IMR-90 (cell line): ENCODE data around the gene YES1. TPM values are rescaled to one million over a fixed set of nuclear protein-coding genes. Genes with fewer than 3 reads are reported as not detected.

Experiments
- ATAC-seq: fragments of 200-7000 bp; cut with Tn5 transposase; 2 replicates; pipeline ENCODE4 v1.9.1; 2020; ENCODE audit warnings: low read depth, mild to moderate bottlenecking, moderate library complexity
- BruUV-seq: library from RNA; stranded (reverse); fragments of 400-500 nt; replicated peaks from 2 replicates; lab custom pipeline; 2021; lab: Mats Ljungman, UMichigan
- CTCF ChIA-PET: fragments of 300-600 bp; formaldehyde crosslinking; extraction: SDS; loops from one replicate; lab custom pipeline; 2021; ENCODE audit warnings: antibody characterized with exemption; lab: Yijun Ruan, JAX
- POLR2A ChIA-PET: fragments of 300-600 bp; sonication (Branson Sonifier 250); formaldehyde crosslinking; loops from one replicate; lab custom pipeline; 2022; ENCODE audit warnings: antibody characterized with exemption; ENCODE audit not compliant: unreplicated experiment; lab: Charles Lee
- DNase-seq: peaks from one replicate; pipeline ENCODE4 v3.0.0; 2013
- H2AFZ ChIP-seq: replicated peaks from 2 replicates; pipeline ENCODE3; 2013; ENCODE audit warnings: low read length, mild to moderate bottlenecking; ENCODE audit not compliant: poor library complexity
- H2AK5ac ChIP-seq: 2 replicates; pipeline ENCODE4 v1.6.1; 2013; ENCODE audit warnings: low read depth, low read length, inconsistent platforms
- H2AK9ac ChIP-seq: replicated peaks from 2 replicates; pipeline ENCODE3; 2013; ENCODE audit warnings: mild to moderate bottlenecking, low read depth, low read length, moderate library complexity; ENCODE audit not compliant: poor library complexity
- H2BK120ac ChIP-seq: 2 replicates; pipeline ENCODE4 v1.6.1; 2013; ENCODE audit warnings: low read depth, low read length, inconsistent platforms
- H2BK15ac ChIP-seq: 3 replicates; pipeline ENCODE4 v1.6.1; 2013; ENCODE audit warnings: low read depth, low read length, inconsistent platforms
- H2BK20ac ChIP-seq: 2 replicates; pipeline ENCODE4 v1.6.1; 2013; ENCODE audit warnings: low read depth, mild to moderate bottlenecking, inconsistent platforms, low read length, moderate library complexity
- H2BK5ac ChIP-seq: 2 replicates; pipeline ENCODE4 v1.6.1; 2013; ENCODE audit warnings: mild to moderate bottlenecking, low read depth, low read length, inconsistent platforms; ENCODE audit not compliant: poor library complexity, severe bottlenecking
- H3K14ac ChIP-seq: replicated peaks from 2 replicates; pipeline ENCODE4 v1.6.1; 2013; ENCODE audit warnings: low read depth, low read length, inconsistent platforms
- H3K18ac ChIP-seq: 2 replicates; pipeline ENCODE4 v1.6.1; 2013; ENCODE audit warnings: low read depth, low read length, control low read depth
- H3K23ac ChIP-seq: 2 replicates; pipeline ENCODE4 v1.6.1; 2013; ENCODE audit warnings: low read depth, low read length, inconsistent platforms
- H3K27ac ChIP-seq: 2 replicates; pipeline ENCODE4 v1.5.1; 2013; ENCODE audit warnings: mild to moderate bottlenecking, control low read depth, low read length; ENCODE audit not compliant: insufficient read depth
- H3K27me3 ChIP-seq: 2 replicates; pipeline ENCODE4 v1.6.1; 2013; ENCODE audit warnings: low read length; ENCODE audit not compliant: control insufficient read depth, insufficient read depth
- H3K36me3 ChIP-seq: 2 replicates; pipeline ENCODE4 v1.6.1; 2013; ENCODE audit warnings: low read length, mixed read lengths; ENCODE audit not compliant: control insufficient read depth, insufficient read depth
- H3K4ac ChIP-seq: 2 replicates; pipeline ENCODE4 v1.6.1; 2013; ENCODE audit warnings: low read depth, low read length, inconsistent platforms
- H3K4me1 ChIP-seq: 2 replicates; pipeline ENCODE4 v1.6.1; 2013; ENCODE audit warnings: low read length, mixed read lengths; ENCODE audit not compliant: control insufficient read depth, insufficient read depth
- H3K4me2 ChIP-seq: 2 replicates; pipeline ENCODE4 v1.6.1; 2013; ENCODE audit warnings: low read depth, mild to moderate bottlenecking, control low read depth, low read length, moderate library complexity
- H3K4me3 ChIP-seq: 2 replicates; pipeline ENCODE4 v1.5.1; 2013; ENCODE audit warnings: low read depth, mild to moderate bottlenecking, control low read depth, low read length, moderate library complexity; ENCODE audit not compliant: insufficient read depth
- H3K56ac ChIP-seq: 2 replicates; pipeline ENCODE4 v1.6.1; 2013; ENCODE audit warnings: low read length, inconsistent platforms; ENCODE audit not compliant: insufficient read depth; ENCODE audit errors: extremely low read depth
- H3K79me1 ChIP-seq, 2 experiments: 2 replicates each; pipeline ENCODE4 v1.6.1; 2013; ENCODE audit warnings: low read length in 2 of 2, inconsistent platforms in 1 of 2, low read depth in 1 of 2
- H3K9ac ChIP-seq: 2 replicates; pipeline ENCODE4 v1.6.1; 2013; ENCODE audit warnings: low read depth, low read length, control low read depth
- H3K9me1 ChIP-seq: 2 replicates; pipeline ENCODE4 v1.6.1; 2013; ENCODE audit warnings: low read length, inconsistent platforms; ENCODE audit not compliant: insufficient read depth
- H3K9me3 ChIP-seq: 2 replicates; pipeline ENCODE4 v1.6.1; 2013; ENCODE audit warnings: low read length; ENCODE audit not compliant: control insufficient read depth, insufficient read depth
- H4K20me1 ChIP-seq: 2 replicates; pipeline ENCODE4 v1.6.1; 2013; ENCODE audit warnings: low read length, inconsistent platforms; ENCODE audit not compliant: insufficient read depth
- H4K5ac ChIP-seq: 2 replicates; pipeline ENCODE4 v1.6.1; 2013; ENCODE audit warnings: mild to moderate bottlenecking, low read depth, low read length, control low read depth
- H4K8ac ChIP-seq, 2 experiments: 2 replicates each; pipeline ENCODE4 v1.6.1; 2013; ENCODE audit warnings: low read depth in 2 of 2, low read length in 2 of 2, control low read depth in 1 of 2, inconsistent platforms in 1 of 2
- H4K91ac ChIP-seq: 2 replicates; pipeline ENCODE4 v1.6.1; 2013; ENCODE audit warnings: low read depth, low read length, inconsistent platforms; ENCODE audit not compliant: insufficient read depth
- FOS ChIP-seq: fragments of 150-350 bp; IDR thresholded peaks from 2 replicates; pipeline ENCODE4 v1.6.1; 2016; ENCODE audit warnings: low read depth, low read length
- MAFK ChIP-seq: IDR thresholded peaks from 2 replicates; pipeline ENCODE4 v1.6.1; 2012; ENCODE audit warnings: low read depth, low read length, improper control_type of control experiment
- MAZ ChIP-seq: IDR thresholded peaks from 2 replicates; pipeline ENCODE4 v1.6.1; 2012; ENCODE audit warnings: low read depth, mild to moderate bottlenecking, low read length, improper control_type of control experiment, moderate library complexity, borderline replicate concordance
- SMC3 ChIP-seq: fragments of 150-350 bp; IDR thresholded peaks from 2 replicates; pipeline ENCODE4 v1.6.1; 2016; ENCODE audit warnings: low read depth, mild to moderate bottlenecking, antibody characterized with exemption, low read length, moderate library complexity
- USF2 ChIP-seq: fragments of 150-350 bp; IDR thresholded peaks from 2 replicates; pipeline ENCODE4 v1.6.1; 2017; ENCODE audit warnings: mild to moderate bottlenecking, antibody characterized with exemption, low read length, low read depth
- WGBS, 2 experiments: methylation state at CpG; one replicate each; pipeline versions ENCODE4 v1.1.5 to v1.1.7; 2013; ENCODE audit warnings: missing lambda C conversion rate in 2 of 2; ENCODE audit not compliant: insufficient read length in 1 of 2; ENCODE audit errors: extremely low coverage in 2 of 2; 5-methylcytosine and 5-hydroxymethylcytosine counted together
- dilution Hi-C: fragments of 300-500 bp; cut with HindIII; formaldehyde crosslinking; loops from one replicate; pipeline ENCODE4 v1.14.3; 2018; ENCODE audit warnings: low sequenced_read_pairs; ENCODE audit not compliant: unreplicated experiment
- in situ Hi-C: fragments of 300-500 bp; cut with MboI; formaldehyde crosslinking; loops from 3 replicates; pipeline ENCODE4 v1.14.3; 2019; ENCODE audit warnings: low sequenced_read_pairs, inconsistent platforms, mixed read lengths
- intact Hi-C: fragments of 100-400 bp; cut with micrococcal nuclease; formaldehyde crosslinking; loops from 2 replicates; pipeline ENCODE4 v1.10.0; 2022
- polyA plus RNA-seq, 3 experiments: library from polyadenylated mRNA; depleted of rRNA; stranded (reverse); fragments of >200 nt; gene quantifications; 2 replicates each; pipeline ENCODE4 v1.2.3, GENCODE V29; 2012; ENCODE audit warnings: low replicate concordance in 1 of 3
- total RNA-seq: library from RNA; depleted of rRNA; stranded (reverse); fragments of >200 nt; gene quantifications from 2 replicates; pipeline ENCODE4 v1.2.3, GENCODE V29; 2012

Gene YES1
- total and polyA plus RNA-seq, 2 of the 4 experiments (the other 2 are of a cell fraction): 16.7 to 62.0 TPM

- ChIA-PET CTCF (no interaction called here), POLR2A (no interaction called here)
- H4K8ac ChIP-seq: no peak overlapping the region
- no peak for ATAC-seq
- intact Hi-C loops (no loop called here), in situ Hi-C loops (no loop called here), dilution Hi-C loops (no loop called here)
- no peak overlapping the region for H3K14ac ChIP-seq
- no TSS peak for BruUV-seq
- no peak overlapping the region for H2AK5ac ChIP-seq
- H3K9ac ChIP-seq: no peak overlapping the region
- no peak overlapping the region for H4K5ac ChIP-seq
- H3K9me1 ChIP-seq: no peaks in the 10 kb centered on the region
- no peak overlapping the region for H2BK15ac ChIP-seq
- H3K9me3 ChIP-seq: no peaks in the 10 kb centered on the region
- WGBS, 2 experiments: no CpG with 5 or more reads among the region's 2 CpGs
- H3K4me3 ChIP-seq: no peak overlapping the region
- H3K4ac ChIP-seq: no peak overlapping the region
- no peak for TF ChIP-seq MAFK
- no peak for TF ChIP-seq SMC3
- no peak for TF ChIP-seq FOS
- no peak for TF ChIP-seq MAZ
- TF ChIP-seq USF2: no peak
- no peak overlapping the region for H3K27ac ChIP-seq
- H2BK5ac ChIP-seq: no peak overlapping the region
- peaks cover 23% of the 10 kb centered on the region; the same call in 1 of the 2 replicates for H4K20me1 ChIP-seq
- no peak overlapping the region for H2AFZ ChIP-seq
- peaks cover 10 to 18% of the 10 kb centered on the region in 2 experiments; a peak in 3 of 4 replicates for H3K79me1 ChIP-seq
- no peak for DNase-seq
- H3K4me2 ChIP-seq: peak overlapping the region; percentile 10; the same call in 1 of the 2 replicates
- no peak overlapping the region for H2BK20ac ChIP-seq
- no peak overlapping the region for H2BK120ac ChIP-seq
- no peak overlapping the region for H2AK9ac ChIP-seq
- no peak overlapping the region for H3K56ac ChIP-seq
- no peaks in the 10 kb centered on the region for H3K27me3 ChIP-seq
- H4K91ac ChIP-seq: no peak overlapping the region
- H3K36me3 ChIP-seq: no peaks in the 10 kb centered on the region
- H3K23ac ChIP-seq: no peak overlapping the region
- H3K4me1 ChIP-seq: peaks cover 3% of the 10 kb centered on the region
- H3K18ac ChIP-seq: no peak overlapping the region
Observed at GRCh38 chr18:808502-808901, 3.5 kb downstream of the YES1 start.
